Gastroesophageal sphincter (tissue), 4 donors: ENCODE data around the gene PTPRN2. TPM values are rescaled to one million over a fixed set of nuclear protein-coding genes. Genes with fewer than 3 reads are reported as not detected.

Experiments
- ATAC-seq: fragments of 150-250 bp; one replicate; pipeline ENCODE4 v1.9.1; 2016; ENCODE audit warnings: mild to moderate bottlenecking, moderate library complexity
- H3K27ac ChIP-seq, 4 donors: fragments of 200-600 bp; sonication (generic) in 3 of 4; 1 replicate in 3 of 4; 2 replicates in 1 of 4; pipeline ENCODE4 v1.5.1; 2016 to 2019
- H3K27me3 ChIP-seq: fragments of 200-600 bp; sonication (generic); one replicate; pipeline ENCODE4 v1.5.1; 2019
- H3K36me3 ChIP-seq, 2 donors: fragments of 200-600 bp; sonication (generic); one replicate each; pipeline ENCODE4 v1.5.1; 2019; ENCODE audit warnings: control low read depth in 1 of 2
- H3K4me1 ChIP-seq, 3 donors: fragments of 200-600 bp; sonication (generic); 1 replicate in 2 of 3; 2 replicates in 1 of 3; pipeline ENCODE4 v1.5.1; 2016 to 2019; ENCODE audit warnings: control low read depth in 2 of 3
- H3K4me3 ChIP-seq, 2 donors: fragments of 200-600 bp; sonication (generic); one replicate each; pipeline ENCODE4 v1.5.1; 2019; ENCODE audit warnings: mild to moderate bottlenecking in 1 of 2, moderate library complexity in 1 of 2
- H3K9me3 ChIP-seq, 3 donors: fragments of 200-600 bp; sonication (generic); one replicate each; pipeline ENCODE4 v1.5.1; 2017 to 2019; ENCODE audit warnings: control low read depth in 2 of 3
- EP300 ChIP-seq: sonication (generic); formaldehyde crosslinking; IDR thresholded peaks from one replicate; pipeline ENCODE4 v1.6.1; 2017; ENCODE audit warnings: antibody characterized with exemption, mild to moderate bottlenecking
- POLR2A ChIP-seq, 2 donors: fragments of 450-650 bp; IDR thresholded peaks; one replicate each; pipeline ENCODE4 v1.6.1; 2017; ENCODE audit warnings: antibody characterized with exemption in 2 of 2, mild to moderate bottlenecking in 2 of 2, moderate library complexity in 1 of 2
- POLR2AphosphoS5 ChIP-seq: sonication (generic); formaldehyde crosslinking; IDR thresholded peaks from one replicate; pipeline ENCODE4 v1.6.1; 2017; ENCODE audit warnings: antibody characterized with exemption
- WGBS, 2 donors: methylation state at CpG; one replicate each; pipeline ENCODE4 v1.1.5; 2018; ENCODE audit warnings: low coverage in 1 of 2; 5-methylcytosine and 5-hydroxymethylcytosine counted together
- total RNA-seq, 4 donors: library from RNA; depleted of rRNA; stranded (reverse); fragments of >200 nt; gene quantifications; one replicate each; pipeline ENCODE4 v1.1.0, GENCODE V29; 2016
- TF ChIP-seq, protein P1 (sequence below), 4 experiments: fragments of 200-600 bp in 2 of 4; fragments of 450-650 bp in 2 of 4; sonication (generic) in 1 of 4; IDR thresholded peaks; one replicate each; pipeline ENCODE4 v1.5.1; 2017 to 2019; ENCODE audit warnings: antibody characterized with exemption in 4 of 4, mild to moderate bottlenecking in 2 of 4, moderate library complexity in 2 of 4

The PTPRN2 gene
- total RNA-seq, 4 donors from 2014 or later = 1.7 to 4.7 (median 3.3) TPM

DNA sequence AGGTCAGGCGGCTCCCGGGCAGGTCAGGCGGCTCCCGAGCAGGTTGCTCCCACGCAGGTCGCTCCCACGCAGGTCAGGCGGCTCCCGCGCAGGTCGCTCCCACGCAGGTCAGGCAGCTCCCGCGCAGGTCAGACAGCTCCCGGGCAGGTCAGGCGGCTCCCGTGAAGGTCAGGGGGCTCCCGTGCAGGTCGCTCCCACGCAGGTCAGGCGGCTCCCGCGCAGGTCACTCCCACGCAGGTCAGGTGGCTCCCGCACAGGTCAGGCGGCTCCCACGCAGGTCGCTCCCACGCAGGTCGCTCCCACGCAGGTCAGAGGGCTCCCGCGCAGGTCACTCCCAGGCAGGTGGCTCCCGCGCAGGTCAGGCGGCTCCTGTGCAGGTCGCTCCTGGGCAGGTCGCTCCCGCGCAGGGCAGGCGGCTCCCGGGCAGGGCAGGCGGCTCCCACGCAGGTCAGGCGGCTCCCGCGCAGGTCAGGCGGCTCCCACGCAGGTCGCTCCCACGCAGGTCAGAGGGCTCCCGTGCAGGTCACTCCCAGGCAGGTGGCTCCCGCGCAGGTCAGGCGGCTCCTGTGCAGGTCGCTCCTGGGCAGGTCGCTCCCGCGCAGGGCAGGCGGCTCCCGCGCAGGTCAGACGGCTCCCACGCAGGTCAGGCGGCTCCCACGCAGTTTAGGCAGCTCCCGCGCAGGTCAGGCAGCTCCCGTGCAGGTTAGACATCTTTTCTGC, 30.7 kb downstream of the PTPRN2 start:
- Histone ChIP-seq H3K4me1 (no peaks in the 10 kb centered on the region), H3K4me3 (no peak overlapping the region), H3K9me3 (no peaks in the 10 kb centered on the region), H3K27ac (no peak overlapping the region), H3K27me3 (peaks cover 29% of the 10 kb centered on the region), H3K36me3 (no peaks in the 10 kb centered on the region)
- ATAC-seq = peak; percentile 10
- 72 to 94% methylated on average over 4 to 9 of the region's 69 CpGs for WGBS, 2 donors
- TF ChIP-seq POLR2A (IDR thresholded peaks at IDR 0.05) (no peak), EP300 (no peak), POLR2AphosphoS5 (no peak)
- TF ChIP-seq, protein P1, sequence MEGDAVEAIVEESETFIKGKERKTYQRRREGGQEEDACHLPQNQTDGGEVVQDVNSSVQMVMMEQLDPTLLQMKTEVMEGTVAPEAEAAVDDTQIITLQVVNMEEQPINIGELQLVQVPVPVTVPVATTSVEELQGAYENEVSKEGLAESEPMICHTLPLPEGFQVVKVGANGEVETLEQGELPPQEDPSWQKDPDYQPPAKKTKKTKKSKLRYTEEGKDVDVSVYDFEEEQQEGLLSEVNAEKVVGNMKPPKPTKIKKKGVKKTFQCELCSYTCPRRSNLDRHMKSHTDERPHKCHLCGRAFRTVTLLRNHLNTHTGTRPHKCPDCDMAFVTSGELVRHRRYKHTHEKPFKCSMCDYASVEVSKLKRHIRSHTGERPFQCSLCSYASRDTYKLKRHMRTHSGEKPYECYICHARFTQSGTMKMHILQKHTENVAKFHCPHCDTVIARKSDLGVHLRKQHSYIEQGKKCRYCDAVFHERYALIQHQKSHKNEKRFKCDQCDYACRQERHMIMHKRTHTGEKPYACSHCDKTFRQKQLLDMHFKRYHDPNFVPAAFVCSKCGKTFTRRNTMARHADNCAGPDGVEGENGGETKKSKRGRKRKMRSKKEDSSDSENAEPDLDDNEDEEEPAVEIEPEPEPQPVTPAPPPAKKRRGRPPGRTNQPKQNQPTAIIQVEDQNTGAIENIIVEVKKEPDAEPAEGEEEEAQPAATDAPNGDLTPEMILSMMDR (IDR thresholded peaks at IDR 0.05) = no peak

DNA sequence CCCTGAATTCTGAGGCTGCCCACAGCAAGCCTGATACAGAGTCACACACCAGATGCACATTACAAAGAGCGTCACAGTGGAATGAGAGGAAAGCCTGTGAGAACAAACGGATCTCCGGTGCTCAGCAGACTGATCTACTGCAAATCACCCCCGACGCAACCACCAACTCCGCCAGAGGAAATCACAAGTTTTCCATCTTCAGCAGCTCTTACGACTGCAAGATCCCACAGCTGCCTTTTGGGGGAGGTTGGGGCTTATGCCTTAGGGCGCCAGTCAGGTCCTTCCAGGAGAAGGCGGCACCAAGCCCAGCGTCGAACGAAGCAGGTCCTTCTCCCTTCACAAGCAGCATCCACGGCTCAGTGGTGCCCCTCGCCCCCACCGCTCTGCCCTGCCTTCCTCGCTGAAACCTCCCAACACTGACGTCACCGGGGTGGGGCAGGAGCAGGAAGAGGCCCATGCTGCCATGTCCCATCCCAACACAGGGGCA, 32.5 kb downstream of the PTPRN2 start:
- 81% methylated on average over 3 of the region's 18 CpGs; no CpG with 5 or more reads in 1 of the 2 donors for WGBS, 2 donors
- H3K27ac ChIP-seq = no peak overlapping the region
- no peaks in the 10 kb centered on the region for H3K36me3 ChIP-seq
- H3K9me3 ChIP-seq = no peaks in the 10 kb centered on the region
- H3K4me3 ChIP-seq = no peak overlapping the region
- H3K4me1 ChIP-seq = no peaks in the 10 kb centered on the region
- peaks cover 23% of the 10 kb centered on the region for H3K27me3 ChIP-seq
- no peak for ATAC-seq
- no peak for TF ChIP-seq POLR2AphosphoS5
- TF ChIP-seq, protein P1 (IDR thresholded peaks at IDR 0.05) = no peak
- TF ChIP-seq POLR2A (IDR thresholded peaks at IDR 0.05) = no peak
- no peak for TF ChIP-seq EP300

DNA sequence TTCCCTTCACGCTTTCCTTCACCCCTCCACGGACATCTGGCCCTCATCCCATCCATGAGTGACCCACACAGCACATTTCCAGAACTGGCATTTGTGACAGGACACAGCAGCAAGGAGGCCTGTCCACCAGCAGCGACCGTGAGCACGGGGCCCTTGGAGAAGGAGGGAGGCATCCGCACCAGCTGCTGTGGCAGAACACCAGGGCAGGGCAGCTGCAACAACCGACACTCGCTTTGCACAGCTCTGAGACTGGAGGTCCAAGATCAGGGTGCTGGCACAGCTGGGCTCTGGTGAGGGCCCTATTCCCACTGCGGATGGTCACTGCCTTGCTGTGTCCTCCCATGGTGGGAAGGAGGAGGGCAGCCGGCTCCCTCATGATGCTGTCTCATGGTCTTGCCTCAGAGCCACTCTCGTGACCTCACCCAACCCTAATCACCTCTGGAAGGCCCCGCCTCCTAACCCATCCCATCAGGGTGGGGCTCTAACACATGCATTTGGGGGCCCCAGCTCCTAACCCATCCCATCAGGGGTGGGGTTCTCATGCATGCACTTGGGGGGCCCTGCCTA, 36.7 kb downstream of the PTPRN2 start:
- Histone ChIP-seq H3K36me3 (no peaks in the 10 kb centered on the region), H3K4me3 (no peak overlapping the region), H3K27me3 (peaks cover 49% of the 10 kb centered on the region), H3K27ac (no peak overlapping the region), H3K9me3 (no peaks in the 10 kb centered on the region), H3K4me1 (peaks cover 0 to 8% (median 0%) of the 10 kb centered on the region in 3 donors)
- TF ChIP-seq, protein P1 (IDR thresholded peaks at IDR 0.05) = no peak
- TF ChIP-seq POLR2AphosphoS5 (no peak), POLR2A (IDR thresholded peaks at IDR 0.05) (no peak)
- ATAC-seq = no peak
- 58 to 73% methylated on average over 2 of the region's 12 CpGs for WGBS, 2 donors

DNA sequence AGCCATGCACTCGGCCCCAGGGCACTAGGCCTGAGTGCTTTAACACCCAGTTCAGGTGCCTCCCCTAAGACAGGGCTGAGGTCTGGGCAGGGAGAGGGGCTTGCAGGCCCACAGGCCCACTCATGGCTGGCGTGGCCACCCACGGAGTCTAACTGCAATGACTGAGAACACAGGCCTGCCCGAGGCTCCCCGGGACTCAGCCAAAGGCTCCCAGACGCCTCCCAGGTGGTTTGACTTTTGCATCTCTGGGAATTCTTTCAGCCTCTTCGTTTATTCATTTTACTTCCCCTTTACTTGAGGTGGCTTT, 37.3 kb downstream of the PTPRN2 start:
- Histone ChIP-seq H3K4me1 (peaks cover 0 to 8% (median 0%) of the 10 kb centered on the region in 3 donors), H3K27me3 (peaks cover 46% of the 10 kb centered on the region), H3K4me3 (no peak overlapping the region), H3K9me3 (no peaks in the 10 kb centered on the region), H3K27ac (no peak overlapping the region), H3K36me3 (no peaks in the 10 kb centered on the region)
- WGBS, 2 donors = 34 to 44% methylated on average over 4 to 5 of the region's 7 CpGs
- TF ChIP-seq, protein P1 (IDR thresholded peaks at IDR 0.05) = no peak
- TF ChIP-seq POLR2AphosphoS5 = no peak
- TF ChIP-seq POLR2A (IDR thresholded peaks at IDR 0.05) = no peak
- TF ChIP-seq EP300 = no peak
- ATAC-seq = no peak
